SK-MEL-5 (cell line): ENCODE measurements around the gene TBC1D22A. TPM values are rescaled to one million over a fixed set of nuclear protein-coding genes. Genes with fewer than 3 reads are reported as not detected.
A peak's percentile ranks its signal among the peaks of the same experiment; 100 is the strongest.

ENCODE experiments used
- DNase-seq: peaks from one replicate; pipeline ENCODE4 v3.0.0-alpha.2; 2016; ENCODE audit warnings: low read depth, low spot score
- in situ Hi-C: cut with HindIII; loops from 2 replicates; pipeline ENCODE4 v1.10.0; 2016; ENCODE audit warnings: low sequenced_read_pairs, high pct_unique_total_duplicates, low pct_unique_long_range_greater_than_20kb
- total RNA-seq: library from RNA; depleted of rRNA; stranded (reverse); fragments of >200 nt; shearing (Covaris generic); gene quantifications from 2 replicates; pipeline ENCODE4 v1.2.3, GENCODE V29; 2014

Gene TBC1D22A
- total RNA-seq, 1 experiment from 2014 or later = 14.4 TPM

DNA sequence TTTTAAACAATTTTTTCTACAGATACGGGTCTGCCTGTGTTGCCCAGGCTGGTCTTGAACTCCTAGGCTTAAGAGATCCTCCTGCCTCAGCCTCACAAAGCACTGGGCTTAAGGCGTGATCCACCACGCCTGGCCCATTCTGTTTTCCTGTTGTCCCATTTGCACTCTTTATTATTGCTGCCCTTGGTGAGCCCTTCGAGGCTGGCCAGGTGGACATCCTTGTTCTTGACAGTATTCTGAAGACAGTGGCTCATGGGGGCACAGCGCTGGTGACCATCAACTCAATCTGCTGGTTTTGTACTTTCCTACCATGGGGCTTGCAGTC, 35.6 kb downstream of the TBC1D22A start:
- DNase-seq = no peak
- in situ Hi-C loops = no loop called here

DNA sequence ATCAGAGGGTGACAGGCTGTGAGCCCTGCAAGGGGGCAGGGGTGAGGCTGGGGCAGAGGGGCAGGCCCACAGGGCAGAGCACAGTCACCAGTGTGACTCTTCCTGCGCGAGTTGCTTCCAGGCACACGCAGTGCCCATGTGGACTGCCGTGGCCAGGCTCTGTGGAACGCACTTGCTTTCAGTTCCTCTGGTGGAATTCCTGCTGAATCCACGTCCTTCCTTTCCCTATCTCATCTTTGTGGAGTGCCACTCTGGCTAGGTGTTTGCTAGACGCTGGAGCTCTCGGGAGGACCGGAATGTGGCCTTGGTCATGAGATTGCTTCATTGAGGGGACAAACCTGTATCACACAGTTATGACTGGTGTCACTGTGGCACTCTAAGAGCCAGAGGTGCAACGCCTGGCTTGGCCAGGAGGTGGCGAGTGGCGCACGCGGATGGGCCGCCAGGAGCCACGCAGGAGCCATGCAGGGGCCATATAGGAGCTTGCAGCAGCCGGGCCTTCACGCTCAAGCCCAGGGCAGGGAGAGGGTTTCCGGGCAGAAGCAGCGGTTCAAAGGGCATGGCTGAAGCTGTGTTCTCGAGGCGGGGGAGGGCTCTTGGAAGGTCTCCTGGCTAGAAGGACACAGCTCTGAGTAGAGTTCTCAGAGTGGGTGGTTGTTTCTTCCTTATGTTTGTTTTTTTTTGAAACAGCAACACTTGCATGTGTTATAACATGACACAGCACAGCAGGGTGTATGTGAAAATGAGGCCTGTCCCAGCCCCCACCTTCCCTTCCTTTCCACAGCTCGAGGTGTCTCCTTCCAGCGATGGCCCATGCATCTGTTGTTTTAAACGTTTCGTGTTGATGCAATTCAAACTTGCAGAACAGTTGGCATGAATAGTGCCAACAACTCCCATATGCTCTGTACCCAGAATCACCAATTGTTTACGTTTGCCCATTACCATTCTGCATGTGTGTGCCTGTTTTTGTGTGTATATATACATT, 36.2 kb downstream of the TBC1D22A start:
- in situ Hi-C loops = no loop called here
- DNase-seq = peak; percentile 81

DNA sequence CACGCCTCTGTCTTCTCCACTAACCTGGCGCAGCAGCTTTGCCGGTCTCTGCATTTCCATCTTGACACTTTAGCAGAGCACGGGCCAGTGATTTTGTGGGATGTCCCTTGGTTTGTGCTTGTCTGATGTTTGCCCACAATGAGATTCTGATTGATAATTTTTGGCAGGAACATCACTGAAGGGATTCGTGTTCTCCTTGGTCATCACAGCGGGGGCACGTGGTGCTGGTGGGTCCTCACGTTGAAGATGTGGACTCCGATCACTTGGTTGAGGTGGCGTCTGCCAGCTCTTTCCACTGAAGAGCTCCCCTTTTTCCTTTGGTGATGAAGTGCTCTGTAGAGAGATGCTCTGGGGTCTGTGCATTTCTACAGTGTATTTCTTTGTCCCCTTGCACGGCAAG, 37.2 kb downstream of the TBC1D22A start:
- in situ Hi-C loops = no loop called here
- no peak for DNase-seq

DNA sequence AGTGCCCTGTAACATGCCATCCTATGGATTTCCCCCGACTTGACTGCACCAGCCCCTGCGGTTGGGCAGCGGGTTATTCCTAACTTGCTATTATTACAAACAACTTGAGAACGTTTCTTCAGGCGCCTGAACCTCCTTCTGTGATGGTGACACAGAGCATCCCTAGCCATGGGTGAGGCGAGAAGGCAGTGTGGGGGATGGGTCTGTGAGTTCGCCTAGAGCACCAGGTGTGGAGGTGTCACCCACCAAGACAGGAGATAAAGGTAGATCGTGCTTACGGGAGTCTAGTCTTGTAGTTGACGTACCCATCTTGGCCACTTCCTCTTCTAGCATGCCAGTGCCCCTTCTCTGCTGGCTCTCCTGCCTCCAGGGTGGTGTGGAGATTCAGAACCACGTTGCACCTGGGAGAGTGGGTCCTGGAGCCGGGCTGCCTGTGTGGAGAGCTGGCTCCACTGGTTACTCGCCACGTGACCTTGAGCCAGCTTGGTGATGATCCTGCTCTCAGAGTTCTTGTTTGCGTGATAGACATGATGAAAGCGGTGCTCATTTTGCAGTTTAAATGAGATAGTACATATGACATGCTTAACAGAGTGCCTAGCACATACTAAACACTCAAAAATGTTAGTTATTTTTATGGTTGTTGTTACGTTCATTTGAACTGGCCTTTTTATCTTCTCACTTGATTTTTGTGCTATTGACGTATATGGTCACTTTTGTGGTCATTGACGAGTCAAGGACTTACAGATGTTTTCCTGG, 37.8 kb downstream of the TBC1D22A start:
- in situ Hi-C loops = no loop called here
- no peak for DNase-seq

DNA sequence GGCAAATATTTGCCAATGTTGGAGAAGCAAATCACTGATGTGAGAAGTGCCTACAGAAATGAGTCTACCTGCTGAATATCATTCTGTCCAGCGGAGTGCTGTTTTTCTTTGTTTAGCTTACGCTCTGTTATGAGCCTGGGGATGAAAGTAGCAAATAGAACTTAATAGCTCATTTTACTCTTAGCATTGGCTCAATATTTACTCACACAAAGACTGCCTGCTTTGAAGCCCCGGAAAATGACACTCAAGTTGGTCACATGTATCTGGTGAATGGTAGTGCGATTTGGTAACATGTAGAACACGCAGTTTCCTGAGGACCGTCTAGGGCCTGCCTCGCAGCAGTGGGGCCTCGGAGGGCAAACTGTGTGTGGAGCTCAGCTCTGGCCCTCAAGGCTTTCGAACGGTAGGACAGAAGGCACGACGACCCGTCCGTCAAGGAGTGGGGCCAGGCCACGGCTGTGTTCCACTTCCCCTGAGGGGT, 38.9 kb downstream of the TBC1D22A start:
- no peak for DNase-seq
- in situ Hi-C loops = no loop called here

DNA sequence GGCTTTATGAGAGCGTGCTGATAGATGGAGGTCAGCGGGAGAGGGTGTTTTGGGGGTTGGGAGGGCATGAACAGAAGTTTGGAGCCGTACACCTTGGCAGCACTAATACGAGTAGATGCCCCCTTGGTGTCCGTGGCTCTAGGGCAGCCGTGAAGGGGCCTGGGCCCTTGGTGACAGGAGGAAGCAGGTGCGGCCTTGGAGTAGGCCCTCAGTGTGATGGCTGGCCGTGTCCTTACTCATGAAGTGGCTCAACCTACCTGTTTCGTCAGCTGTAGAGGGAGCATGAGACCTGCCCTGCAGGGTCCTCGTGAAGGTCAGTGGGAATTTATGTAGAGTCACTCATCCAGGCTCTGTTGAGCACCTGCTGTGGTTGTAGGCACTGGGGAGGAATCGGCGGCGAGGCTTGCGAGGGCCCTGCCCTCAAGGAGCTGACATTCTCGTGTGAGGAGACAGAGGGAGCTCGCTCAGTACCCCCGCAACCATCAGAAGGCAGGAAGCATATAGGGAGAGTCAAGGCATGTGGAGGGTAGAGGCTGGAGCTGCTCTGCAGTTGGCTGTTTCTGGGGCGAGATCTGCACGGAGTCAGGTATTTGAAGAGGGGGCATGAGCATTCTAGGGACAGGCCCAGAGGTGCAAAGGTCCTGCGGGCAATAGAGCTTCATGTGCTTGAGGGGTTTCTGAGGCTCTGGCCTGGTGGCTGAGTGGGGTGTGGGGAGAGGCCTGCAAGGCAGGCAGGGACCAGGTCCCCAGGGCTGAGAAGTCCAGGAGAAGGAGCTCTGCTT, 39.6 kb downstream of the TBC1D22A start:
- DNase-seq = no peak
- in situ Hi-C loops = no loop called here

DNA sequence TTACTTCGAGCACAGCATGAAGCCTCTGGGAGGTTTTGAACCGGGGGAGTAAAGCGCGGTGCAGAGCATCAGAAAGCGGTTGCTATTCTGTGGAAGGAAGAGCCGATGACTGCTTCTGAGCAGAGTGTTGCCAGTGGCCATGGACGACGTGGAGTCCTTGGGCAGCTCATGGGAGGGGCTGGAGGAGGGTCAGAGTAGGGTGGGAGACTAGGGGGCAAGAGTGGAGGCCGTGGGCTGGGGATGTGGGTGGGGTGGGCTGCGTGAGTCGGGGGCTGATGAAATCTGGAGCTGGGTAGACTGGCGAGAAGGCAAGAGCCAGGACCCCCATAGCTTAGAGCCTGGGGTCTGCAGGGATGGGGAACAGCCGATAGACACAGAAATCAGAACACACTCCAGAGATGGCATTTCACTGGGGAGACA, 40.2 kb downstream of the TBC1D22A start:
- in situ Hi-C loops = no loop called here
- no peak for DNase-seq

DNA sequence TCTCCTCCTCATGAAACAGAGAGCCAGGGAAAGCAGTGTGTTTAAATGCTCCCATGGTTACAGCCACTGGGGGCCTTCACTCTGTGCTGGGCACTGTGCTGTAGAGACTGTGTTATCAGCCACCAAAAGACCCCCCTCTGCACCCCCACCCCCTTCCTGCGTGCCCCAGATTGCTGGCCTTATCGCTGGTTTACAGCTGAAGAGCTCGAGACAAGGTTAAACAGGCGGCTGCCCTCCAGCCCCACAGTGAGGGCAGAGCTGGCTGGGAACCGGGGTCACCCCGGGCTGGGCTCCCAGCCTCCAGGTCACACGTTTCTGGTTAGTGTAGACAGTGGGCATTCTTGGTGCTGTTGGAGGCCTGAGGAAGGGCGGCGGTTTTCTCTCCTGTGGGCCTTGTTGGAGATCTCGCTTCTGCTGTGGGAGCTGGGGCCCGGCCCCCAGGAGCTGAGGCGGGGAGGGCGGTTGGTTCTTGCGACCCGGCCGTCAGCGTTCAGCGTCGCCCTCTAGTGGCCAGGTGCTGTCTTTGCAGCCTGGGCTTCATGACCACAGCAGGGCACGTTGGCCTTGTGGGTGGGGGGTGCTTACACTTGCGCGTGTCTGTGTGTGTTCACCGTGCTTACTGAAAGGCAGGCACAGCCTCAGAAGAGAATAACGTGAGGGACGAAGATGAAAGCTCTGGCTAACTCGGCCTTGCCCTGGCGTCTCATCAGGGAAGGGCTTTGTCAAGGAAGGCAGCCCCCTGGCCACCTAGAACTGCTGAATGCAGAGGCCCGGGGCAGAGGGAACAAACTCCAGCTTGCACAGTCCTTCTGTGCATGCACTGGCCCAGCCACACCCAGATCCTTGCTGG, 40.8 kb downstream of the TBC1D22A start:
- DNase-seq = peak; percentile 55

DNA sequence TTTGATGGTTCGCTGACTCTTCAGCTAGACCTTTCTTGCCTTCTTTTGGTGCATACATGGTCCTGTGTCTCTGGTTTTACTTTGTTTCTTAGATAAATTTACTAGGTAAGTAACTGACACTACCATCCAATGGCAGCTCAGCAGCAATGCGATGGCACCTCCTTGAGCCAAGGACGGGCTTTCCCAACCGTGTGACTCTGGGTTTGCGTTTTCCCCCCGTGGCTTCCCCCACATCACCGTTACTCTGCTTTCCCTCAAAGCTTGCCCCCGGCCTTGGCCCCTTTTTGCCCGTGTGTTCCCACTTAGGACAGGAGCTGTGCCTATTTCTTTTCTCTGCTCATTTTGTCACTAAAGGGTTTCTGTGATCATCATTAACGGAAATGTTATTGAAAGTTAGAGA, 41.5 kb downstream of the TBC1D22A start:
- in situ Hi-C loops = no loop called here
- no peak for DNase-seq

More for the DNA sequence above, 40.8 kb downstream of the TBC1D22A start:
- in situ Hi-C loops = no loop called here

DNA sequence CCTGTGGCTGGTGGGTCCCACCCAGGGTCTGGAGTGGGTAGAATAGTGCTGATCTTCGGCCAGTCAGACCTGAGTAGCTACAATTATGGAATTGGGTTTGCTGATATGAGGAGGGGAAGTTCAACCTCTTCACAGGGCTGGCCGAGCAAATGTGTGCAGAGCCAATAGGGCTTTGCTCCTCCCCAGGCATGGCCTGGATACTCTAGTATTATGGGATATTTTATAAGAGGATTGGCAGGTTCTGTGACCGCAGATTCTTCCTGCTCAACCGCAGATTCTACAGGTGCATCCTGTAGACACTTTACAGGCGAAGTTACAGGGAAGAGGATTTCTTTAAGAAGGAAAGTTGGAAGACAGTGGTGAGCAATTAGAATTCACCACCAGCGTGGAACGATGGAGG, 44.3 kb downstream of the TBC1D22A start:
- in situ Hi-C loops = no loop called here
- DNase-seq = no peak

DNA sequence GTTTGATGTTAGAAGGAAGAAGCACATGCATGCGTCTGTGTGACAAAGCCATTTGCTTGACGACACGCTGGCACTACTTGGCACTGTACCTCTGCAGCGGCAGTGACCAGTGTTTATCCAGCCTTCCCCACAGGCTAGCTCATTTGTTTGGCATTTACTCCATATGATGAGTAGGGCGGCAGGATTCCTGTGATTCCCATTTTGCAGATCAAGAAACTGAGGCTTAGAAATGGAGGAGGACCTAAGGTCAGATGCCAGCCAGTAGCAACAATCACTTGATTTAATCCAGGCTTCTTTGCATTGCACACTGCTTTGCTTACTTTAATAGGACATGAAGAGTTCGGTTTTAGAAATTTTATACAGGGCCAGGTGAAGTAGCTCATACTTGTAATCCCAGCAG, 45.0 kb downstream of the TBC1D22A start:
- DNase-seq = no peak
- in situ Hi-C loops = no loop called here

DNA sequence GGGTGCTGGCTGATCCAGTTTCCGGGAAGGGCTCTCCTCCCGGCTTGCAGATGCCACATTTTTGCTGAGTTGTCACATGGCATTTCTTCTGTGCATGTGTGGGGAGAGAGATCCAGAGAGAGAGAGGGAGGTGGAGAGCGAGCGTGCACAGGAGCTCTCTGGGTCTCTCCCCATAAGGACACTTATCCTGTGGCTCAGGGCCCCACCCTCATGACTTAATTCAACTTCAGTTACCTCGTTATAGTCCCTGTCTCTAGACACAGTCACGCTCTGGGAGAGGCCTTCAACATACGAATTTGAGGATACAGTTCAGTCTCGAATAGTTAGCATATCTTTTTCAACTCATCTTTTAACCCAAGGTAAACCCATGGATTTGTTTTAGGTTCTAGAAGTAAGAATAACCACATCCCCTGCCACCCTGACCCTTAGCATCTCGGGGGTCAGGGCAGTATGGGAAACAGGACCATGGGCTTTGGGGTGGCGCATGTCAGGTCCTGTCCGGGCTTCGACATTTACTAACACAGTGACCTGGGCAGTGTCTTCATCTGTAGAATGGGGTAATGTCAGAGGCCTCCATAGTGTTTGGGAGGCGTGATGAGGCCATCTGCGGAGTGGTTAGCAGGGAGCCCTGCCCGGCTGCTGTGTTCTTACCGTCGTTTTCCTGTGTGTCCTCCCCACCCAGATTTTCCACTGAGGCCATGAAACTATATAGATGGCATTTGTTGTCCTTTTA, 46.9 kb downstream of the TBC1D22A start:
- in situ Hi-C loops = no loop called here
- no peak for DNase-seq

DNA sequence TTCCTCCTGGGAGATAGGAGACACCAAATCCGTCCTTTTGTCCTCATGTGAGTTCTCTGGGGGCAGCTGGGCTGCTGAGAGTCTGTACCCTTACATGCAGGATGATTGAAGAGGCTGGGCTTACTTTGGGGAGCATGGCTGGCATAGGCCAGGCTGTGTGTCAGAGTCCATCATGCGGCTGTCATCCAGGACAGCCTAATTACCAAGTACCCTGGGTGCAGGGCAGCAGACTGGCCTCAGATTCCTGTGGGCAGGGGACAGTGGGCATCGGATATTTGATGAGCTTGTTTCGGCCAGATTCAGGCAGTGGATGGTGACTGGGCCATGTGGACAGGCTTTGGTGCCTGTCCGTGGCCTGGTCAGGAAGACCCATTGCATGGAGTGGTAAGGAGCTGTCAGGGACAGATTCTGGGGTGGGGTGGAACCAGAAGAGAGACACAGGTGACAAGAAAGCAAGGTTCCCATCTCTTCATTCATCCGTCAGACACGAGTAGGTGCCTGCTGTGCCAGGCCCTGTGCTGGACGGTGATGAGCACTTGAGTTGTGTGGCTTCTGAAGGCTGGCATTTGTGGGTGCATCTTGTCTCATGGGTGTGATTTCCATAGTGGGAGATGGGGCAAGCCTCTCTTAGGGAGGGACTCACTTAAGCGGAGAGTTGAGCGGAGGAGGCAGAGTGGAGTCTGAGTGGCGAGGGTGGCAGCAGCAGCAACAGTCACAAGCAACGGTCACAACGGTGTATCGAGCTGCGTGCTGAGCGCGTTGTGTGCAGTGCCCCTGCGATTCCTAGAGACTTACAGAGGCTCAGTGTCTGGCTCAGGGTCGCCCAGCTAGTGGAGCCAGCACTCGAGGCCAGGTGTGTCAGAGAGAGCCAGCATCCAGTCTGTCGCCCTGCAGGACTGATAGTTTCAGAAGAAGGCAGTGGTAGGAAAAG, 48.7 kb downstream of the TBC1D22A start:
- DNase-seq = no peak
- in situ Hi-C loops = no loop called here

DNA sequence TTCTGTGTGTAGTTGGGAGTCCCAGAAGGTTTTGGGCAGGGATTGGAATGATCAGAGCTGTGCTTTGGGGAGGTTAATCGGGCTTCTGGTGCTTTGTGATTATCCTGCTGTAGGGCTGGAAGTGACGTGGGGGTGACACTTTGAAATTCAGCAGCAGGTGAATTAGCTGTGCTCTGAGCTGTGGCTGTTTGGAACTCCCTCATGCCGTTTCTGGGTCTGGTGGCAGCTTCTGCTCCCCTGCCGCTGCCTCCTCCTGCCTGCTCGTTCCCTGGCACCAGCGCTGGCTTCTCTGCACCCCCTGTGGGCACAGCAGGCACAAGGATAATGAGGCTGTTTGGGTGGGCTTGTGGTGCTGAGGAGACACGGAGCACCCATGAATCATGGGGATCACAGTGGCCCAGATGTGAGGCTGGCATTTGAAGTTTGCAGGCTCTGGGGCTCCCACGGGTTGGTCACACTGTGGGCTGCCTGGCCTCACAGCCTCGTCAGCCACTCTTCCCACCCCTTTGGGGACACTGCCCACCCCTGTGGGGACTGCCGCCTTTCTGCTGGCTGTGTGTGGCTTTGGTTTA, 49.7 kb downstream of the TBC1D22A start:
- no peak for DNase-seq
- in situ Hi-C loops = no loop called here

DNA sequence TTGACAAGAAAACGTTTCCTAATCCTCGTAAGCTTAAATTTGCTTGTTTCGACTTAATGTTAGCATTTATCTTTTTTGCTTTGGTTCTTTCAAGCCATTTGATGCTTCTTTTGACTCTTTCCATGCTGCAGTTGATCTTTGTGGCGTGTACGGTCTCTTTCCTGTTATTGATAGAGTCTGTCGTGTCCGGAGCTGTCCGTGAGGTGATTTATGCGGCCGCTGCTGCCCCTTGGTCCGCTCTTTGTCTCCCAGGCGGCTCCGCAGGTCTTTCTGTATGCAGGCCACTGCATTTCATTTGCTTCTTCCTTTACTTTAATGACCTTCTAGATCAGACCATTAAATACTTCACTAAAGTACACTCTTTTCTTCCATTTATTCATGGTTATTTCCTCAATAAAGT, 50.3 kb downstream of the TBC1D22A start:
- in situ Hi-C loops = no loop called here
- DNase-seq = no peak
